GM12878 (cell line): ENCODE data around the gene SLC28A2. TPM values are rescaled to one million over a fixed set of nuclear protein-coding genes. Genes with fewer than 3 reads are reported as not detected.

Experiments
- ATAC-seq: fragments of 200-7000 bp; cut with Tn5 transposase; 3 replicates; pipeline ENCODE4 v1.9.1; 2020; ENCODE audit warnings: mild to moderate bottlenecking, moderate library complexity
- BruUV-seq: library from RNA; stranded (reverse); fragments of 400-500 nt; replicated peaks from 2 replicates; lab custom pipeline; 2021; lab: Mats Ljungman, UMichigan
- CTCF ChIA-PET: fragments of 300-600 bp; sonication (Branson Sonifier 250); formaldehyde crosslinking; extraction: SDS; loops from one replicate; lab custom pipeline; 2021; ENCODE audit warnings: inconsistent platforms; lab: Yijun Ruan, JAX
- POLR2A ChIA-PET: fragments of 350-600 bp; formaldehyde crosslinking; extraction: SDS; loops from one replicate; lab custom pipeline; 2021; ENCODE audit warnings: inconsistent platforms; lab: Charles Lee
- RAD21 ChIA-PET: fragments of 300-600 bp; sonication (Branson Sonifier 250); formaldehyde crosslinking; loops from one replicate; lab custom pipeline; 2023; ENCODE audit warnings: antibody characterized with exemption; ENCODE audit not compliant: unreplicated experiment; lab: Charles Lee
- SMC1A ChIA-PET: fragments of 300-600 bp; sonication (Branson Sonifier 250); formaldehyde crosslinking; loops from one replicate; lab custom pipeline; 2023; ENCODE audit not compliant: unreplicated experiment, uncharacterized antibody; lab: Charles Lee
- DNase-seq: peaks from one replicate; pipeline ENCODE4 v3.0.0-alpha.2; 2011; ENCODE audit warnings: low read depth, low spot score
- FAIRE-seq: peaks from 3 replicates; lab custom pipeline; 2011; peaks lifted over from hg19 to GRCh38; lab: Jason Lieb, UNC
- H2AFZ ChIP-seq: 2 replicates; pipeline ENCODE4 v1.6.0; 2011; ENCODE audit warnings: low read depth, low read length, control low read depth; ENCODE audit not compliant: control insufficient read depth
- H3K27ac ChIP-seq: 2 replicates; pipeline ENCODE4 v1.5.1; 2011; ENCODE audit warnings: control low read depth; ENCODE audit not compliant: control insufficient read depth, insufficient read depth
- H3K27me3 ChIP-seq, 2 experiments: replicated peaks in 1 of 2; 2 replicates each; pipeline versions ENCODE4 v1.6.0 to v1.6.1; 2011; ENCODE audit warnings: low read length in 1 of 2; ENCODE audit not compliant: control insufficient read depth in 2 of 2, insufficient read depth in 2 of 2
- H3K36me3 ChIP-seq, 2 experiments: 2 replicates each; pipeline ENCODE4 v1.5.1; 2011; ENCODE audit warnings: low read length in 1 of 2; ENCODE audit not compliant: control insufficient read depth in 2 of 2, insufficient read depth in 2 of 2
- H3K4me1 ChIP-seq: 2 replicates; pipeline ENCODE4 v1.6.1; 2011; ENCODE audit warnings: mild to moderate bottlenecking, low read length, moderate library complexity, mixed read lengths; ENCODE audit not compliant: control insufficient read depth, insufficient read depth
- H3K4me2 ChIP-seq: 2 replicates; pipeline ENCODE4 v1.6.0; 2011; ENCODE audit warnings: control low read depth; ENCODE audit not compliant: control insufficient read depth, insufficient read depth
- H3K4me3 ChIP-seq: fragments of 200-600 bp; sonication (generic); 2 replicates; pipeline ENCODE4 v1.5.1; 2016
- H3K79me2 ChIP-seq: 2 replicates; pipeline ENCODE4 v1.6.0; 2011; ENCODE audit warnings: low read length; ENCODE audit not compliant: control insufficient read depth, insufficient read depth
- H3K9ac ChIP-seq: 2 replicates; pipeline ENCODE4 v1.8.0; 2011; ENCODE audit warnings: low read length, control low read depth, mixed read lengths; ENCODE audit not compliant: control insufficient read depth, insufficient read depth
- H3K9me3 ChIP-seq: replicated peaks from 3 replicates; pipeline ENCODE4 v1.5.1; 2011; ENCODE audit warnings: mild to moderate bottlenecking, low read length; ENCODE audit not compliant: control insufficient read depth, insufficient read depth
- H4K20me1 ChIP-seq: 2 replicates; pipeline ENCODE4 v1.6.0; 2011; ENCODE audit not compliant: control insufficient read depth, insufficient read depth
- ATF3 ChIP-seq: IDR thresholded peaks from 2 replicates; pipeline ENCODE4 v1.6.1; 2011; ENCODE audit warnings: low read depth, mild to moderate bottlenecking, low read length, moderate library complexity, borderline replicate concordance; ENCODE audit errors: extremely low read depth
- EED ChIP-seq: sonication (generic); IDR thresholded peaks from 2 replicates; pipeline ENCODE4 v1.6.1; 2016; ENCODE audit warnings: antibody characterized with exemption, low read depth
- EZH2 ChIP-seq: IDR thresholded peaks from 2 replicates; pipeline ENCODE4 v1.6.1; 2012; ENCODE audit warnings: low read depth, mild to moderate bottlenecking, control low read depth, inconsistent platforms, low read length, borderline replicate concordance; ENCODE audit not compliant: control insufficient read depth
- IRF4 ChIP-seq: IDR thresholded peaks from 2 replicates; pipeline ENCODE4 v1.6.1; 2011; ENCODE audit warnings: low read depth, low read length
- JUND ChIP-seq: IDR thresholded peaks from 2 replicates; pipeline ENCODE4 v1.6.1; 2012; ENCODE audit warnings: low read depth, mild to moderate bottlenecking, low read length, improper control_type of control experiment, moderate library complexity
- LARP7 ChIP-seq: fragments of 450-650 bp; IDR thresholded peaks from 2 replicates; pipeline ENCODE4 v1.6.1; 2017; ENCODE audit warnings: mild to moderate bottlenecking
- MYB ChIP-seq: fragments of 150-350 bp; IDR thresholded peaks from 2 replicates; pipeline ENCODE4 v1.6.1; 2014; ENCODE audit warnings: mild to moderate bottlenecking, low read depth, low read length, borderline replicate concordance
- NR2F1 ChIP-seq: fragments of 450-650 bp; conservative IDR thresholded peaks from 2 replicates; pipeline ENCODE4 v1.6.1; 2017; ENCODE audit warnings: mild to moderate bottlenecking
- RAD21 ChIP-seq: IDR thresholded peaks from 2 replicates; pipeline ENCODE4 v1.6.1; 2011; ENCODE audit warnings: mild to moderate bottlenecking, low read depth, low read length, moderate library complexity; ENCODE audit not compliant: insufficient read depth
- RUNX3 ChIP-seq: IDR thresholded peaks from 2 replicates; pipeline ENCODE4 v1.6.1; 2012; ENCODE audit warnings: low read length, inconsistent platforms
- TCF12 ChIP-seq: IDR thresholded peaks from 2 replicates; pipeline ENCODE4 v1.6.1; 2011; ENCODE audit warnings: low read depth, mild to moderate bottlenecking, low read length
- TCF3 ChIP-seq: IDR thresholded peaks from 2 replicates; pipeline ENCODE4 v1.6.1; 2012; ENCODE audit warnings: low read depth, mild to moderate bottlenecking, low read length, borderline replicate concordance; ENCODE audit not compliant: insufficient read depth
- ZNF24 ChIP-seq: fragments of 450-650 bp; IDR thresholded peaks from 2 replicates; pipeline ENCODE4 v1.6.1; 2017; ENCODE audit warnings: antibody characterized with exemption, mild to moderate bottlenecking
- WGBS: methylation state at CpG from one replicate; pipeline ENCODE4 v1.1.6; 2016; ENCODE audit warnings: low lambda C conversion rate; ENCODE audit not compliant: insufficient replicate concordance, insufficient coverage; ENCODE audit errors: missing lambda C conversion rate; 5-methylcytosine and 5-hydroxymethylcytosine counted together
- in situ Hi-C: fragments of 300-500 bp; cut with MboI; formaldehyde crosslinking; loops from 9 replicates; pipeline ENCODE4 v1.14.3; 2018; ENCODE audit warnings: mixed read lengths
- intact Hi-C: fragments of 100-400 bp; cut with micrococcal nuclease; formaldehyde crosslinking; loops from one replicate; pipeline ENCODE4 v1.14.2; 2022; ENCODE audit not compliant: unreplicated experiment
- polyA plus RNA-seq, 11 experiments: library from polyadenylated mRNA; depleted of rRNA in 4 of 11; unstranded in 6 of 11; stranded (reverse) in 5 of 11; fragments of >200 nt; fragmentation: Nextera tagmentation in 4 of 11; fragmentation: Illumina TruSeq in 1 of 11; extraction: Ambion mirVana in 4 of 11; extraction: Trizol in 1 of 11; gene quantifications; 1 replicate in 1 of 11; 2 replicates in 10 of 11; pipeline versions ENCODE4 v1.2.1 to v1.2.3, GENCODE V29; 2011 to 2016; ENCODE audit warnings: inconsistent platforms in 2 of 11, missing spikeins in 2 of 11, low read depth in 1 of 11
- total RNA-seq, 4 experiments: library from RNA; depleted of rRNA in 3 of 4; stranded (reverse); fragments of >200 nt in 3 of 4; fragmentation: Illumina TruSeq in 1 of 4; extraction: Trizol in 1 of 4; gene quantifications; 2 replicates each; pipeline versions ENCODE4 v1.2.1 to v1.2.3, GENCODE V29; 2013 to 2021
- TF ChIP-seq, protein P1 (sequence below): fragments of 450-650 bp; conservative IDR thresholded peaks from 2 replicates; pipeline ENCODE4 v1.6.1; 2017; ENCODE audit warnings: mild to moderate bottlenecking, moderate library complexity
- TF ChIP-seq, protein P2 (sequence below): fragments of 450-650 bp; IDR thresholded peaks from 2 replicates; pipeline ENCODE4 v1.6.1; 2017; ENCODE audit warnings: mild to moderate bottlenecking, low read depth, inconsistent platforms; ENCODE audit not compliant: poor library complexity, severe bottlenecking
- TF ChIP-seq, protein P3 (sequence below): IDR thresholded peaks from 2 replicates; pipeline ENCODE4 v1.6.1; 2011; ENCODE audit warnings: mild to moderate bottlenecking, low read depth, low read length, moderate library complexity; ENCODE audit not compliant: insufficient replicate concordance

Gene SLC28A2
- total and polyA plus RNA-seq, 10 of the 15 experiments (the other 5 are each of a cell fraction or from before 2014, with no cell fraction given) = 0.02 to 0.21 (median 0.14) TPM; not detected in 6

GRCh38 chr15:45205192-45205591 lies 46.8 kb upstream of the SLC28A2 start:
- peak; percentile 16 for DNase-seq
- FAIRE-seq = peak; percentile 79
- no TSS peak for BruUV-seq
- no peaks in the 10 kb centered on the region for H3K27me3 ChIP-seq
- no peak overlapping the region for H3K4me3 ChIP-seq
- no peak overlapping the region for H3K4me2 ChIP-seq
- H3K79me2 ChIP-seq = no peaks in the 10 kb centered on the region
- intact Hi-C loops (loop anchor here (1.0 to 10.0 kb wide), 4 partner anchors 74 to 410 kb away; partner anchors contain the start of gene GATM), in situ Hi-C loops (loop anchor here (5.0 kb wide), 1 partner anchor 67 kb away; no protein-coding TSS in a partner anchor)
- 0% methylated on average over 2 of the region's 2 CpGs for WGBS
- no peak overlapping the region for H3K9ac ChIP-seq
- RAD21 ChIA-PET = interaction anchor here (0.9 to 8.2 kb wide), 16 partner anchors 25 to 382 kb away, joined by 3 to 104 read pairs (median 5); partner anchors contain the start of gene BLOC1S6
- CTCF ChIA-PET = interaction anchor here (0.9 to 11.2 kb wide), 41 partner anchors 10 to 383 kb away, joined by 3 to 253 read pairs (median 7); a partner anchor contains a TSS
- H3K4me1 ChIP-seq = no peaks in the 10 kb centered on the region; the same call in none of the 2 replicates
- SMC1A ChIA-PET = interaction anchor here (1.0 to 14.4 kb wide), 17 partner anchors 13 to 252 kb away, joined by 3 to 159 read pairs (median 7); a partner anchor contains a TSS
- H2AFZ ChIP-seq = peak overlapping the region; percentile 71
- H3K9me3 ChIP-seq = no peaks in the 10 kb centered on the region
- H4K20me1 ChIP-seq = no peaks in the 10 kb centered on the region
- POLR2A ChIA-PET = interaction anchor here (0.7 to 1.5 kb wide), 5 partner anchors 12 to 197 kb away, joined by 3 to 8 read pairs (median 3); a partner anchor contains a TSS
- no peak overlapping the region for H3K27ac ChIP-seq
- ATAC-seq = peak; percentile 45
- H3K36me3 ChIP-seq = no peaks in the 10 kb centered on the region
- TF ChIP-seq, protein P1, sequence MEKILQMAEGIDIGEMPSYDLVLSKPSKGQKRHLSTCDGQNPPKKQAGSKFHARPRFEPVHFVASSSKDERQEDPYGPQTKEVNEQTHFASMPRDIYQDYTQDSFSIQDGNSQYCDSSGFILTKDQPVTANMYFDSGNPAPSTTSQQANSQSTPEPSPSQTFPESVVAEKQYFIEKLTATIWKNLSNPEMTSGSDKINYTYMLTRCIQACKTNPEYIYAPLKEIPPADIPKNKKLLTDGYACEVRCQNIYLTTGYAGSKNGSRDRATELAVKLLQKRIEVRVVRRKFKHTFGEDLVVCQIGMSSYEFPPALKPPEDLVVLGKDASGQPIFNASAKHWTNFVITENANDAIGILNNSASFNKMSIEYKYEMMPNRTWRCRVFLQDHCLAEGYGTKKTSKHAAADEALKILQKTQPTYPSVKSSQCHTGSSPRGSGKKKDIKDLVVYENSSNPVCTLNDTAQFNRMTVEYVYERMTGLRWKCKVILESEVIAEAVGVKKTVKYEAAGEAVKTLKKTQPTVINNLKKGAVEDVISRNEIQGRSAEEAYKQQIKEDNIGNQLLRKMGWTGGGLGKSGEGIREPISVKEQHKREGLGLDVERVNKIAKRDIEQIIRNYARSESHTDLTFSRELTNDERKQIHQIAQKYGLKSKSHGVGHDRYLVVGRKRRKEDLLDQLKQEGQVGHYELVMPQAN = no peak
- peak; percentile 91 for TF ChIP-seq ZNF24
- no peak for TF ChIP-seq EZH2
- TF ChIP-seq IRF4 = 0 out of 2 replicates have a peak, but pooled peaks have one; percentile 21
- TF ChIP-seq, protein P2, sequence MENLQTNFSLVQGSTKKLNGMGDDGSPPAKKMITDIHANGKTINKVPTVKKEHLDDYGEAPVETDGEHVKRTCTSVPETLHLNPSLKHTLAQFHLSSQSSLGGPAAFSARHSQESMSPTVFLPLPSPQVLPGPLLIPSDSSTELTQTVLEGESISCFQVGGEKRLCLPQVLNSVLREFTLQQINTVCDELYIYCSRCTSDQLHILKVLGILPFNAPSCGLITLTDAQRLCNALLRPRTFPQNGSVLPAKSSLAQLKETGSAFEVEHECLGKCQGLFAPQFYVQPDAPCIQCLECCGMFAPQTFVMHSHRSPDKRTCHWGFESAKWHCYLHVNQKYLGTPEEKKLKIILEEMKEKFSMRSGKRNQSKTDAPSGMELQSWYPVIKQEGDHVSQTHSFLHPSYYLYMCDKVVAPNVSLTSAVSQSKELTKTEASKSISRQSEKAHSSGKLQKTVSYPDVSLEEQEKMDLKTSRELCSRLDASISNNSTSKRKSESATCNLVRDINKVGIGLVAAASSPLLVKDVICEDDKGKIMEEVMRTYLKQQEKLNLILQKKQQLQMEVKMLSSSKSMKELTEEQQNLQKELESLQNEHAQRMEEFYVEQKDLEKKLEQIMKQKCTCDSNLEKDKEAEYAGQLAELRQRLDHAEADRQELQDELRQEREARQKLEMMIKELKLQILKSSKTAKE = no peak
- no peak for TF ChIP-seq NR2F1
- TF ChIP-seq JUND = 0 out of 2 replicates have a peak, but pooled peaks have one; percentile 12
- no peak for TF ChIP-seq MYB
- TF ChIP-seq ATF3 = no peak
- peak; percentile 87 for TF ChIP-seq RAD21
- 0 out of 2 replicates have a peak, but pooled peaks have one; percentile 35 for TF ChIP-seq EED
- TF ChIP-seq, protein P3, sequence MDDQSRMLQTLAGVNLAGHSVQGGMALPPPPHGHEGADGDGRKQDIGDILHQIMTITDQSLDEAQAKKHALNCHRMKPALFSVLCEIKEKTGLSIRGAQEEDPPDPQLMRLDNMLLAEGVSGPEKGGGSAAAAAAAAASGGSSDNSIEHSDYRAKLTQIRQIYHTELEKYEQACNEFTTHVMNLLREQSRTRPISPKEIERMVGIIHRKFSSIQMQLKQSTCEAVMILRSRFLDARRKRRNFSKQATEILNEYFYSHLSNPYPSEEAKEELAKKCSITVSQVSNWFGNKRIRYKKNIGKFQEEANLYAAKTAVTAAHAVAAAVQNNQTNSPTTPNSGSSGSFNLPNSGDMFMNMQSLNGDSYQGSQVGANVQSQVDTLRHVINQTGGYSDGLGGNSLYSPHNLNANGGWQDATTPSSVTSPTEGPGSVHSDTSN = no peak
- TF ChIP-seq RUNX3 = 0 out of 2 replicates have a peak, but pooled peaks have one; percentile 9
- TF ChIP-seq TCF3 = no peak
- TF ChIP-seq LARP7 = 0 out of 2 replicates have a peak, but pooled peaks have one; percentile 1
- no peak for TF ChIP-seq TCF12
